Psoas muscle (tissue), 8 donors: ENCODE measurements around the gene ELK4. TPM values are rescaled to one million over a fixed set of nuclear protein-coding genes. Genes with fewer than 3 reads are reported as not detected.

Experiments
- ATAC-seq, 4 donors: fragments of 200-7000 bp; cut with Tn5 transposase; one replicate each; pipeline ENCODE4 v1.9.1; 2020; ENCODE audit warnings: moderate library complexity in 3 of 4, mild to moderate bottlenecking in 2 of 4
- DNase-seq, 2 donors: peaks; one replicate each; pipeline ENCODE4 v3.0.0-alpha.2; 2020
- H3K27ac ChIP-seq: fragments of 200-600 bp; one replicate; pipeline ENCODE4 v1.8.0; 2022
- H3K27me3 ChIP-seq, 3 donors: fragments of 200-600 bp in 1 of 3; one replicate each; pipeline versions ENCODE4 v1.6.1 to v1.8.0; 2013 to 2022; ENCODE audit warnings: low read length in 2 of 3, mild to moderate bottlenecking in 2 of 3, moderate library complexity in 1 of 3; ENCODE audit not compliant: insufficient read depth in 3 of 3
- H3K36me3 ChIP-seq, 2 donors: fragments of 200-600 bp in 1 of 2; one replicate each; pipeline versions ENCODE4 v1.6.1 to v1.8.0; 2013 to 2022; ENCODE audit warnings: low read depth in 1 of 2, mild to moderate bottlenecking in 1 of 2, moderate library complexity in 1 of 2; ENCODE audit not compliant: insufficient read depth in 1 of 2
- H3K4me1 ChIP-seq: fragments of 200-600 bp; one replicate; pipeline ENCODE4 v1.8.0; 2022
- H3K4me3 ChIP-seq: fragments of 200-600 bp; one replicate; pipeline ENCODE4 v1.8.0; 2022; ENCODE audit warnings: mild to moderate bottlenecking
- H3K9me3 ChIP-seq: fragments of 200-600 bp; one replicate; pipeline ENCODE4 v1.8.0; 2022
- CTCF ChIP-seq: fragments of 200-600 bp; IDR thresholded peaks from one replicate; pipeline ENCODE4 v1.8.0; 2022; ENCODE audit warnings: antibody characterized with exemption
- WGBS, 3 donors: extraction: QIAGEN DNeasy Blood & Tissue Kit; methylation state at CpG; one replicate each; pipeline versions ENCODE4 v1.1.6 to v1.1.7; 2013; 5-methylcytosine and 5-hydroxymethylcytosine counted together
- intact Hi-C, 2 donors: fragments of 100-400 bp; cut with DNase I; formaldehyde crosslinking; loops; one replicate each; pipeline versions ENCODE4 v1.11.0 to v1.14.2; 2022
- polyA plus RNA-seq, 3 donors: library from polyadenylated mRNA; stranded (reverse); fragments of 200-250 nt; gene quantifications; one replicate each; pipeline ENCODE4 v1.2.3, GENCODE V29; 2013
- total RNA-seq, 4 donors: library from RNA; stranded (reverse); fragmentation: NEBNext Ultra II Directional in 2 of 4; extraction: Animal tissue kit (Norgen Biotek cat#: 25700) in 2 of 4; gene quantifications; one replicate each; pipeline versions ENCODE4 v1.2.1 to v1.2.4, GENCODE V29; 2021 to 2023
- donor health status: healthy with polysubstance abuse.
- donor health status: DM: no; HTN: no; CAD: no; lungs with moderate emphysema.
- donor health status: Bipolar disorder and iron deficiency.
- donor health status: healthy.
- donor health status: DM: yes; HTN: yes; CAD: no.
- donor health status: DM: no; HTN: no; CAD: no.
- donor health status: DM: no; HTN: no; CAD: no.
- donor health status: DM: yes; HTN: yes; CAD: no.

ELK4 gene
- total and polyA plus RNA-seq, 7 donors, result 5.5 to 67.8 (median 34.4) TPM

DNA sequence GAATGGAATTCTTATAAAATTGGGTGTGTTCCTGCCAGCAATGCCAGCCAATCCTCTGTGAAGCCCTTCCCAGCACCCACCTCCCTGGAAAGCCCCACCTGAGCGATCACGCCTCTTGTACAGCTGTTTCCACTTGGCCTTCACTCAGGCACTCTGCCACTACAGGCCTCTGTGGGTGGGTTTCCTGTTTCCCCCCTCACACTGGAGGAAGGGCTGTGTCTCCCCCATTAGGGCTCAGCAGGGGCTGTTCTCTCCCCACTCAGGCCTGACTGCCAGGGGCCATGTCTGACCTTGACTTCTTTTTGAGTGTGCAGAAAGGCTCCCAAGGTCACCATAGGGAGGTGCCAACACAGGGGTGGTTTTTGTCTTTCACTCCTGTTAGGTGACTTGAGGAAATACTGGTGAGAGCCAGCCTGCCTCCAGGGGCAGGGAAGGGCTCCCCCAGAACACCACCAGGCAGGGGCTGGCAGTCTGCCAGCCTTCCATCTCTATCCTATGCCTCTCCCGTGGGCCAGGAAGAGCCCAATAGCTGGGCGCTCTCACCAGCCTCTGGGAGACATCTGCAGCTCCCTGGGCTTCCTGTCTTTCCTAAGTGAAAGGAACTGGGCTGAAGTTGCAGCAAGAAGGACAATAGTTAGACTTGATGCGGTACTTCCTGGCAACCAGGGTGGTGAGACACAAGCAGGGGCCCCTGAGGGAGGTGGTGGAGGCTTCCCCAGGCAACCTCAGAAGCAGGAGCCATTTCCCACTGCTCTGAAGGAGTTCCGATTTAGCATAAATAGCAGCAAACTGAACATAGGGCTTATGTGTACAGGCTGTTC is 49.1 kb downstream of the ELK4 start:
- WGBS, 3 donors, result 55 to 64% (median 58%) methylated on average over 6 of the region's 6 CpGs
- no peak for DNase-seq
- H3K27ac ChIP-seq, result no peak overlapping the region
- H3K27me3 ChIP-seq, result peaks cover 0 to 10% (median 0%) of the 10 kb centered on the region in 3 donors
- no peak overlapping the region for H3K4me3 ChIP-seq
- H3K36me3 ChIP-seq, result no peaks in the 10 kb centered on the region
- intact Hi-C loops, result loop anchor here in 1 of 2 donors (5.0 kb wide), 1 partner anchor 45 kb away; no protein-coding TSS in a partner anchor
- TF ChIP-seq CTCF, result no peak
- ATAC-seq, result peak in 3 of 4 donors; percentile 21 to 31 (median 24)
- H3K4me1 ChIP-seq, result peaks cover 4% of the 10 kb centered on the region
- H3K9me3 ChIP-seq, result no peaks in the 10 kb centered on the region

DNA sequence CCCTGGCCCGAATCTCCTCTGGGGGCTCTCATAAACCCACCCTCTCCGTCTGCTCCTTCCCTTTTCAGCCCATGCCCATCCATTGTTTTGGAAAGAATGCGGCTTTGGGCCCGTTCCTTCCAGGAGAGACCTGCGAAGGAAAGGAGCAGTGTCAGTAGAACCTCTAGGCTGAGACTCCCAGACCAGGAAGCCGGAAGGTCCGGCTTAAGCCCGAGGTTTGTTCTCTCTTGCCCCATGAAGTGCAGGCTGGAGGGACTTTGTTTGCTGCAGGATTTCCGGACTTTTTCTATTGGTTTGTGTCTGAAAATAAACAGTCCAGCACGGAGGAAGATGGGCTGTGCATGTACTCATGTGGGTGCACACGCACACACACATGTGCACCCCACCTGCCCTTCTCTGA is 49.8 kb downstream of the ELK4 start:
- Histone ChIP-seq H3K27me3 (peaks cover 0 to 10% (median 0%) of the 10 kb centered on the region in 3 donors), H3K4me1 (peaks cover 4% of the 10 kb centered on the region), H3K27ac (no peak overlapping the region), H3K9me3 (no peaks in the 10 kb centered on the region), H3K36me3 (no peaks in the 10 kb centered on the region), H3K4me3 (no peak overlapping the region)
- DNase-seq (no peak), ATAC-seq (no peak)
- intact Hi-C loops, result loop anchor here in 1 of 2 donors (5.0 kb wide), 1 partner anchor 45 kb away; no protein-coding TSS in a partner anchor
- 62 to 79% (median 64%) methylated on average over 11 of the region's 11 CpGs for WGBS, 3 donors
- TF ChIP-seq CTCF, result no peak

DNA sequence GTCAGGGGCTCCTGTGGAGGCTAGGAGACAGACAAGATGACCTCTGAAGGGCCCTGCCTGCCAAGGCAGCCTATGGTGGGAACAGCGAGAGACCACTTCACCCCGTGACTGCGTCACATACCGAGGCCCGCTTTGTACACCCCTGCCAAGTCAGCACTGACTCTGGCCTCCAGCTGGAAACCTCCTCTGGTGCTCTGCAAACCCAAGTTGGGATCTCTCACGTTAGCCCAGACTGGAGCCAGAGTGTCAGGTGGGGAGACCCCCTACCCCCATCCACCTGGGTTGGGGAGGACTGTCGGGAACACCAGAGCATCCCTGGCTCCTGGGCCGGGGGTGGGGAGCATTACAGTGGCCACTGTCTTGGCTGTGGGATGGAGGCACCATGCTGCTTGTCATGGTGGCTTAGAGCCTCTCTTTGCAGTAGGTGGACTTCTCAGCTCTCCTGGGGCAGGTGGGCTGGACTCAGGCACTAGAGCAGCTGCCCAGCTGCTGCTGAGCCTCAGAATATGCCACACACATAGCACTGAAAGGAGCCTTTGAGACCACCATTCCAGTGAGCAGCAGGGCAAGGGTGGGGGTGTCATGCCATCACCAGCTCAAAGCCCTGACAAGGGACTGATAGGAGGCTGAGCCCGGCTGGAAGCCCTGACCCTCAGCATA is 50.4 kb downstream of the ELK4 start:
- Histone ChIP-seq H3K27ac (no peak overlapping the region), H3K36me3 (no peaks in the 10 kb centered on the region), H3K4me1 (peaks cover 4% of the 10 kb centered on the region), H3K4me3 (no peak overlapping the region), H3K27me3 (peaks cover 0 to 10% (median 0%) of the 10 kb centered on the region in 3 donors), H3K9me3 (no peaks in the 10 kb centered on the region)
- intact Hi-C loops, result loop anchor here in 1 of 2 donors (5.0 kb wide), 1 partner anchor 44 kb away; no protein-coding TSS in a partner anchor
- WGBS, 3 donors, result 72 to 86% (median 76%) methylated on average over 9 of the region's 9 CpGs
- DNase-seq (no peak), ATAC-seq (no peak)
- no peak for TF ChIP-seq CTCF

DNA sequence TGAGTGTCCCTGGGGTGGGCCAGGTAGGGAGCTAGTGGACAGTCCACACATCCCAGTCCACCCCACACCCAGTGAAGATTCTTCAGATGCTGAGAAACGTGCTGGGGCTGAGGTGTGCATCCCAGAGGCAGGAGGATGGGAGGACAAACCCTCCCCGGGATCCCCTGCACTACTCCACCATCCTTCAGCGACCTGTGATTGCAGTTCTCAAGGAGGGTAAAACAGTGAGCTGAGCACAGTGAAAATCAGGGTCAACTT is 51.0 kb downstream of the ELK4 start:
- no peak for TF ChIP-seq CTCF
- Histone ChIP-seq H3K4me1 (peaks cover 4% of the 10 kb centered on the region), H3K27me3 (peaks cover 0 to 10% (median 1%) of the 10 kb centered on the region in 3 donors), H3K36me3 (no peaks in the 10 kb centered on the region), H3K9me3 (no peaks in the 10 kb centered on the region), H3K27ac (no peak overlapping the region), H3K4me3 (no peak overlapping the region)
- intact Hi-C loops, result loop anchor here in 1 of 2 donors (5.0 kb wide), 1 partner anchor 44 kb away; no protein-coding TSS in a partner anchor
- no peak for DNase-seq
- no peak for ATAC-seq
- WGBS, 3 donors, result 74 to 86% (median 79%) methylated on average over 3 of the region's 3 CpGs
